NCI-H1694 treated with DMSO at 0.1 percent for 48 hours (cell line): ENCODE measurements around the gene AHCYL1.
"Not testable (repeated sequence)": the region's sequence is repeated elsewhere in the genome, so short reads cannot be mapped to it uniquely, and the experiment has no call there.

Experiments
- DNase-seq: peaks from one replicate; lab custom pipeline; 2025; lab: John Stamatoyannopoulos, UW

Gene AHCYL1

DNA sequence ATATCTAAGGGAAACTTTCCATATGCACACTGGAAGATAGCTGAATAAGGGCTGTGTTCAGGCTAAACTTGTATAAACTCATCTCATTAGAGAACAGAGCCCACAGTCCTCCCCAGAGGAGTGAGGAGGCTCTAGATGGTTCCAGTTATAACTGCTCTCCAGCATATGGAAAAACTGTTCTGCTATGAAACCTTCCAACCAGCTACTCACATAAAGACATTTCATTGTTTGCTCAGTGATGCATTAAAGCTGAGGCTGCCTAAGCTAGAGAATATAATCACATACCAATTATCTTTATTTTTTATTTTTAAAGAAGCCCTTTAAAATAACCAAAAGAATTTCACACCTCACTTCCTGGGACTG is 13.3 kb downstream of the AHCYL1 start:
- DNase-seq = no peak

- no peak for DNase-seq
Observed at GRCh38 chr1:110002695-110003094, 18.1 kb downstream of the AHCYL1 start.

GRCh38 chr1:110003747-110004428 is 19.3 kb downstream of the AHCYL1 start:
- no peak for DNase-seq

- DNase-seq = no peak
Observed at GRCh38 chr1:110004583-110004982, 20.0 kb downstream of the AHCYL1 start.

DNA sequence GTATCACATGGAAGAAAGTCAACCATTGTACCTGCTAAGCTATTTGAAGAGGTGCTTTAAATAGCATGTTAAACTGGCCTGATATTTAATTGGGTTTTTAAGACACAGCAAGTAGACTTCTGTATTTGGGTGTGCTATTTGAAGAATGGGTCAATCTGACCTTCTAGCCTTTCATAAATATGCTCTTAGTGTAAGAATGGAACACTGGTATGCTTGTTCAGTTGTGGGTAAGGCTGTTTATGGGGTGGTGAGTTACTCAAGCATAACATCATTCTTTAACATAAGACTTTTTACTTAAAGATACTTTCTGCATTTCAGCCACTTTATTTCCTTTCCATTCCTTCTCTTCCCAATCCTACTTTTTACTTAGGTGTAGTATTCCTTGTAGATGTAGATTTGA is 21.4 kb downstream of the AHCYL1 start:
- no peak for DNase-seq

- DNase-seq = no peak
Observed at GRCh38 chr1:110006516-110006915, 22.0 kb downstream of the AHCYL1 start.

GRCh38 chr1:110007046-110007830 is 22.7 kb downstream of the AHCYL1 start:
- DNase-seq = peak; percentile 9

- DNase-seq = no peak
Observed at GRCh38 chr1:110008971-110009565, 24.5 kb downstream of the AHCYL1 start.

- DNase-seq = no peak
Observed at GRCh38 chr1:110011527-110012041, 27.0 kb downstream of the AHCYL1 start.

DNA sequence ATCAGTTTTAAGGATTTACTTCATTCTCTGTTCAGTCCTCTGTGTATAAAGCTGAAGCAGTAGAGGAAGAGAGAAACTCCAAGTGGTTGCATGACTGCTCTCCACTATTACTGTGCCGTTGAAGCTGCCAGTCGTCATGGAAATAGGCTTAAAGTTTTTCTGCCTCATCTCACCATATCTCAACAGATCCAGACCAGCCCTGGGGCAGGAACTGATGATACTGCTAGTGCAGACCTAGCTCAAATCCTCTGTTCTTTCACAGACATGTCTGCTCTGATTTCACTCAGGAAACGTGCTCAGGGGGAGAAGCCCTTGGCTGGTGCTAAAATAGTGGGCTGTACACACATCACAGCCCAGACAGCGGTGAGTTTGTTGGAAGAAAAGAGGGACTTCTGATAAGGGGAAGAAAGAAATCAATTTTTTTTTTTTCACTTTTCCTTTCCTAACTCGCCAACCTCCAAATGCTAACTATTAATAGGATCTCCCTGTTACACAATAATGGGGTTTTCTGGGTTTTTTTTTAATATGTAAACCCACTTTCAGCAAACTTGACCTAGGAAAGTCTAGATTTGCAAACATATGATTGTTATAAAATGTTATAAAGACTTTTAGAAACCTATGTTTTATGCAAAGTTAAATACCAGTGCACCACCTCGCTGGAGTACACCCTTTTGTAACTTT is 27.7 kb downstream of the AHCYL1 start:
- no peak for DNase-seq

DNA sequence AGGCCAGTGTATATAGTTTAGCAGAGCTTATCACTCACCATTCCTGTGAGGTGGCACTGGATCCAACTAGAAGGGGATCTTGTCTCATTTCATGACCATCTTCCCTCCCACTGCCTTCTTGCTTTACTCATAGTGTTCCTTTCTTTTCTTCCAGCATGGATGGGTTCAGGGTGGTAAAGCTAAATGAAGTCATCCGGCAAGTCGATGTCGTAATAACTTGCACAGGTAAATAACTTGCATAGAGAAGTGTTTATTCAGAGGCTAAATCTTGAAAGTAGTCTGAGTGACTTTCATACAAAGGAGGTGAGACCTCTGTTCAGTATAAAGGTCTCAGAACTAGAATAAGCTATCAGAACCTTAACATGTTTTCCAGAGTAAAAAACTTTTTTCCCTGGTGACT is 33.2 kb downstream of the AHCYL1 start:
- no peak for DNase-seq

DNA sequence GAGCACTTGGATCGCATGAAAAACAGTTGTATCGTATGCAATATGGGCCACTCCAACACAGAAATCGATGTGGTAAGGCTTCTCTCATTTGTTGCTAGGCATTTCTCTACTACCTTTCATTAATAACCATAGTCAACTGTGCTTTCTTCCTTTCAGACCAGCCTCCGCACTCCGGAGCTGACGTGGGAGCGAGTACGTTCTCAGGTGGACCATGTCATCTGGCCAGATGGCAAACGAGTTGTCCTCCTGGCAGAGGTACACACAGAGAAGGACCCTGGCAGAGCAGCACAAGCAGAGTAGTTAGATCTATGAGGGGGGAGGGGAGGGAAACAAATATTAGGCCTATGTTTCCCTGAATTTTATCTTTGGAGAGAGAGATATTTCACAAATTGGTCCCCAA is 33.8 kb downstream of the AHCYL1 start:
- DNase-seq = no peak

DNA sequence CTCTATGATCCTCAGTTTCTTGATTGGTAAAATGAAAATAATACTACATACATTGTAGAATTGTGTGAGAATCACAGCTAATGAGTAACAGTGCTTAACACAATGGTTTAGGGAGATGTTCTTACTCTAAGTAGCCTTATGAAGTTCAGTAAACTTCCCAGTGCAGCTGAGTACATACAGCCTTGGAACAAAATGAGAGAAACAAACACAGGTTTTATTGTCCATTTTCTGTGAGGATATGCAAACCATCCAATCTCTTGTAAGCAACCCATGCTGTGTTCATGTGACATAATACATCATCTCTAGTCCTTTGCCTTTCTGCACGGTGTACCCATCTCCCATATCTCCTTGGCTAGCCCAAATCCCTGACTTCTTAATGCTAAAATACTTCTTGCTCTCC is 35.2 kb downstream of the AHCYL1 start:
- DNase-seq = no peak

- no peak for DNase-seq
Observed at GRCh38 chr1:110021285-110021684, 36.7 kb downstream of the AHCYL1 start.

GRCh38 chr1:110024613-110025012 is 40.0 kb downstream of the AHCYL1 start:
- DNase-seq = no peak

DNA sequence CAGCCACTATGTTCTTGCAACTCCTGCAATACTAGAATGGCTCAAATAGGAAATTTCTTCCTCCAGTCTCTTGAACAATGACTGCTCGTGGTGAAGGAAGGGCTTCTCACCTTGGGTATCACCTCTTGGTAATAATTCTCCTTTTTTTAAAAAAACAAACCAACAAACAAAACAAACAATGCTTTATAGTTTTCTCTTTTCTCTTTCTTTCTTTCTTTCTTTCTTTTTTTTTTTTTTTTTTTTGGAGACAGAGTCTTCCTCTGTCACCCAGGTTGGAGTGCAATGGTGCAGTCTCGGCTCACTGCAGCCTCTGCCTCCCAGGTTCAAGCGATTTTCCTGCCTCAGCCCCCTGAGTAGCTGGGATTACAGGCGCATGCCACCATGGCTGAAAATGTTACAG is 46.1 kb downstream of the AHCYL1 start:
- DNase-seq = not testable (repeated sequence)

DNA sequence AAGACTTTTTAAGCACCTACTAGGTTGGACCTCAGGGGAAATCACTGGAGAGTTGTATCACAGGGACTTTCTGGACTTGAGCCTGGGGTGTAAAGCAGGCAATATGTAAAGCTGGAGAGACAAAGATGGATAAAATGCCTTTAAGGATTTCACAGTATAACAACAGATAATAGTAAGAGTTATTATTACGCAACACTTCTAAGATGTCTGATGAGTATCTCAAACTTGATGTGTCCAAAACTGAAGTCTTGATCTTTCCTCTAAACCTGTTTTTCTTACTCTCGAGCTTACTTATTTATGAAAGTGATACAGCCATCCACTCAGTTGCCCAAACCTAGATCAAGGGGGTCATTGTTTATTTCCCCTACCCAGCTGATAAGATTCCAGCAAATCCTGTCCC is 47.8 kb downstream of the AHCYL1 start:
- DNase-seq = no peak

DNA sequence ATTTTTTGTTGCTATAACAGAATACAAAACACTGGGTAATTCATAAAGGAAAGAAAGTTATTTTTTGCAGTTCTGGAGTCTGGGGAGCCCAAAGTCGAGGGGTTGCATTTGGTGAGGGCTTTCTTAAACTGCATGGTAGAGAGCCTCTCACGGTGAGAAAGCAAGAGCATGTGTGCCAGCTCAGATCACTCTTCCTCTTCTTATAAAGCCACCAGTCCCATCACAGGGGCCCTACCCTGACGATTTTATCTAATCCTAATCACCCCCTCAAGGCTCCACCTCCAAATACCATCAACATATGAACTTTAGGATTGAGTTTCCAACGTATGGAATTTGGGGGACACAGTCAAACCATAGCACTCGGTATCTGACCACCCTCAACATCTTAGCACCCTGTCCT is 48.9 kb downstream of the AHCYL1 start:
- DNase-seq = no peak

- DNase-seq = no peak
Observed at GRCh38 chr1:110034040-110034450, 49.5 kb downstream of the AHCYL1 start.

- DNase-seq = peak; percentile 96
Observed at GRCh38 chr1:110034451-110035235, 50.1 kb downstream of the AHCYL1 start, which contains the start of gene STRIP1. Gene STRIP1, plus strand, starts transcription at chr1:110034624. Its CDS starts 14 bp downstream, at chr1:110034638.

GRCh38 chr1:110035236-110035752 is 50.7 kb downstream of the AHCYL1 start:
- no peak for DNase-seq
